ENCODE measurements around the gene KLHL24.
"Not testable (repeated sequence)": the region's sequence is repeated elsewhere in the genome, so short reads cannot be mapped to it uniquely, and the experiment has no call there.

Gene KLHL24

DNA sequence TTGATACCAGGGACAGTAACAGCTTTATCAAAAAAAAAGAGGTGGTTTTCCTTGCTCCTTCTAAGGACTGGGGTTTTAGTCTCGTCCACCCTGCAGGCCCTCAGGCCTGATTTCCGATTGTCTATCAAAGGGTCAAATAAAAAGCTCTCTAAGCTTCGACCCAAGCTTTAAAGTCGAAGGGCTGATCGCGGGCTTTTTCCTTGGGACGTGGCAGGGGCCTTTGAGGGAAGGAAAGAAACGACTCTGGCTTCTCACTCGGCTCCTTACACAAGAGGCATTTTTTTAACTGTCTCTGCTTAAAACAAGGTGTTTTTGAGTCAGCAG, 354 bp upstream of the KLHL24 start:
- DNase-seq (ENCODE audit: low read depth in 2 of 2): no peak

DNA sequence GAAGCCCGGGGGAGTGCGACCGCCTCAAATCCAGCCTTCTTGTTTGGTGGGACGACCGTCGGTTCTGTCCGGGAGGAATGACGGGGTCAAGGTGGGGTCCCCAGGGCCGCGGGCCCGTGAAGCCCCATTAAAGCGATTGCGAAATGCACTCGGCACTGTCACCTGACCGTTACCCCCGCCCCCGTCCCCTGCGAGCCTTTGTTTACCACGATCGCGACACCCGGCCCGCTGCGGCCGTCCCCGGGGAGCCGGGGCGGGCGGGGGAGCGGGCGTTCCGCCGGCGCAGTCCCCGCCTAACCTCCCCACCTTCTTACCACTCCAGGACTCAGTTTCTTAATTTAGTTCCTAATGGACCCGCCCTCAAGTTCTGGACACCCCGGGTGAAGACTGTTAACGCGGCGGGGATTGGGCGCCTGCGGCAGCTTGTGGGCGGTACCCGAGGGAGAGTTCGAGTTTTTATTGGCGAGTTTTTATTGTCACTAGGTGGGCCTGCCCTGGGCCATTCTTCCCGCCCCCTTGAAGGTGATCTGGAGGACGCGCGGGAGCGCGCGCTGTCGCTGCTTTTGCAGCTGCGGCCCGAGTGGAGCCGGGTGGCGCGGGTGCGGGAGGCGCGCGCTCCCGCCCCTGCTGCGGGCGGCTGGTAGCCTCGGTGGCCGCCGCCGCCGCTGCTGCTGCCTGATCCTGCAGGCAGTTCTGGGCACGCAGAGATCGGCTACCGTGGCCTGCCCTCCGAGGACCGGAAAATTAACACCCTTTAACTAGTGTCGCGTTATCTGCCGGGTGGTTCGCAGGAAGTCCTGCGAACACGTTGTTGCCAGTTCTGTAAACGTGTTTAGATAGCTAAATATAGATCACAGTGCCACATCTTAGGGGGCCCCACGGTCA, 1.0 kb downstream of the KLHL24 start:
- DNase-seq (ENCODE audit: low read depth in 2 of 2): peak; percentile 74 to 84

DNA sequence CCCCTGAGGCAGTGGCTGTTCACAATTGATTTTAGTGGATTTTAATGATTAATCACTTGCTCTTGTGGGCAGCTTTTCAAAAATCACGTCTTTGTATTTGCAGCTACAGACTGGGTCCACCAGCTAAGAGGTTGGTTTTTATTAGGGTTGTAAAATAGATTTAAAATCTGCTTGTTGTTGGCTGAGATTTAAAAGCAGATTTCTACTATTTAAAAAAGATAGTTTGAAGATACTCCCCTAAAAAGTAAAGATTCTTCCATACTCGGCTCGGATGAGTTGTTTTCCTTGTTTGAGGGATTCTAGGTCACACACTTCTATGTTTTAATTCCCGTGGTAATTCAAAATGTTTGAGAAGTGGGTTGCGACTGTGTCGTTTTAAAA, 1.7 kb downstream of the KLHL24 start:
- DNase-seq (ENCODE audit: low read depth in 2 of 2): no peak

DNA sequence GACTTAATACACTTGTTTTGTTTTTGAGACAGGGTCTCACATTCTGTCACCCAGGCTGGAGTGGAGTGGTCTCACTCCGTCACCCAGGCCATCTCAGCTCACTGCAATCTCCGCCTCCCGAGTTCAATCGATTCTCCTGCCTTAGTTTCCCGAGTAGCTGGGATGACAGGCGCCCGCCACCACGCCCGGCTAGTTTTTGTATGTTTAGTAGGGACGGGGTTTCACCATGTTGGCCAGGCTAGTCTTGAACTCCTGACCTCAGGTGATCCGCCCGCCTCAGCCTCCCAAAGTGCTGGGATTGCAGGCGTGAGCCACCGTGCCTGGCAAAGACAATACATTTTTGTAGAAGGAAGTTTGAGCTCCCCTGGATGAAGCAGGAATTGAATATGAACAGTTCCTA, 2.2 kb downstream of the KLHL24 start:
- DNase-seq (ENCODE audit: low read depth in 2 of 2): not testable (repeated sequence)

DNA sequence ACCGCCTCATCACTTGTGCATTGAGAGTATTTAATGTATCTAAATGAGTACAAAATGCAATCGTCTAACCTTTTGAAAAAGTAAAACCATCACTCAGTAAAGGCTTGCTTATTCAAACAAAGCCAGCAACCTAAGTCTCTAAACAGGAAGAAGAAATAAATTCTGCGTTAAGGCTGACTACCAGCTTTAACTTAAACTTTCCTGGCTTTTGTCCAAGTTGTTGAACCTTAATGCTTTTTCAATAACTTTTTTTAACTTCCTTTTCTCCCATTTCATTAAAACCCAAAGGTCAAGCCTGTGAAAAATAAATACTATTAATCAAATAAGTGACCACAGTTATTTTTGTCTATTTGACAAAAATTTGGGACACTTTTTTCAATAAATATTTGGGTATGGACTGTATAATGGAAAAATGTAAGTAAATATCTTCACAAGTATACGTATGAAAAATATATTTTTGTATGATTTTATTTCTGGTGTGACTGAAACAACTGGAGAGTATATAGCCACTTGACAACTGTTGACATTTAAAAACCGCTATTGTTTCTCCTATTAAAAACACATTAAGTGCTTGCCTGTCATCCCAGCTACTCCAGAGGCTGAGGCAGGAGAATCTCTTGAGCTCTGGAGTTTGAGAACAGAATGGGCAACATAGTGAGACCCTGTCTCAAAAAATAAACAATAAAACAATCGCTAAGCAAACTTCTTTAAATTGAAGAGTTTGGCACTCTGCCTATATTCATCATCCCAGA, 2.9 kb downstream of the KLHL24 start:
- no peak for DNase-seq (ENCODE audit: low read depth in 2 of 2)

DNA sequence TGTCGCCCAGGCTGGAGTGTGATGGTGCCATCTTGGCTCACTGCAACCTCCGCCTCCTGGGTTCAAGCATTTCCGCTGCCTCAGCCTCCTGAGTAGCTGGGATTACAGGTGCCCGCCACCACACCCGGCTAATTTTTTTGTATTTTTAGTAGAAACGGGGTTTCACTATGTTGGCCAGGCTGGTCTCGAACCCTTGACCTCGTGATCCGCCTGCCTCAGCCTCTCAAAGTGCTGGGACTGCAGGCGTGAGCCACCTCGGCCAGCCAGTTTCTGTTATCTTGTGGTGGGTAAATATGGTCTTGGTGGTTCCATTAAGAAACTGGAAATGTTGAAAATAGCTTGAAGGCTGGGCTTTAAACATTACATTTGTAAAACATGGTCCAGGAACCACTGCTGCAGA, 5.2 kb downstream of the KLHL24 start:
- not testable (repeated sequence) for DNase-seq (ENCODE audit: low read depth in 2 of 2)

DNA sequence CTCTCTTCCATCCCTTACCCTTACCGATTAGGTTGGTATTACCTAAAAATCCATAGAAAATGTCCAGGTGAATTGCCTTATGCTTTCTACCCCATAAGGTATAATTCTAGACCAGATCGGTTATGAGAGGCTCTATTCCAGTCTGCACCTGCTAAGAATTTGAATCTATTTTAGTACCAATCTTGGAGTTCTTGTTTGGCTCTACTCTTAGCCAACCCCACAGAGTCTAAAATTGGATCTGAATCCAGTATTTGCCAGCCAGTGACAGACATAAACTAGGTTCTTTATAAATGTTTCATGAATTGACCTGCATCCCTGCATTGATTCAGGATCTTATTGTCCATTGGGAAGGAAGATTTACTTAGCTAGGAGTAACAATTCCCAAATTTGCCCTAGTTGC, 6.5 kb downstream of the KLHL24 start:
- no peak for DNase-seq (ENCODE audit: low read depth in 2 of 2)

DNA sequence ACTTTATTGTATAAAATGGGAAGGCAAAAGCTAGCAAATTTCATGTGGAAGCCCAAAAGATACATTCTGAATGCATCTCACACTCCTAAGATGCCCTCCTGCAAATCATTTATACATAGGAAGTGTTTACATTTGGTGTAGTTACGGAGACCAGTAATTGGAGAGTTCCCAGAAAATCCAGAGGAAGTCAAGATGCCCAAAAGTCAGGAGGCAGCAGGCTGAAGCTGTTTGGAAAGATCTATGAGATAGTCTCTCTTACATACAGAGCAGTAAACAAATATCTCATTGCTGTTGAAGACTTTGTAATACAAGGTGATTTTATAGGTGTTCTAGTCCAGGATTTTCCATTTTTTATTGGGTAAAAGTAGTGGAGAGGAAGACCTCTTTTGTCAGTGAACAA, 8.8 kb downstream of the KLHL24 start:
- DNase-seq (ENCODE audit: low read depth in 2 of 2): no peak

DNA sequence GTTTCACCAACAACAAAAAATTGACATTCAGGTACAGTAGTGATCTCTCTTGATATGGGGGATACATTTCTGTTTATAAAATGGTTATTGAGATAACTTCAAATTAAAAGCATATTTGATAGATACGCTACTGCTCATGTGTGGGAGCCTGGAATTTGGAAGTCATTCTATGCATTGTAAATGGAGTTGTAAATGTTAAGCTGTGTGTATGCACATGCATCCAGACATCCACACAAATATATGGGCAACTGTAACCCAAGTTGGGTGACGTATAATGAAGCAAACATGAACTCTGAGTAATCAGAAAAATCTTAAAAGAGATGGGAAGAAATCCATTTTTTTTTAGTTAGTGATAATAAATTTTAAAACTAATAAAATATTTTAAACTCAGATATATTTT, 9.8 kb downstream of the KLHL24 start:
- DNase-seq (ENCODE audit: low read depth in 2 of 2): no peak

DNA sequence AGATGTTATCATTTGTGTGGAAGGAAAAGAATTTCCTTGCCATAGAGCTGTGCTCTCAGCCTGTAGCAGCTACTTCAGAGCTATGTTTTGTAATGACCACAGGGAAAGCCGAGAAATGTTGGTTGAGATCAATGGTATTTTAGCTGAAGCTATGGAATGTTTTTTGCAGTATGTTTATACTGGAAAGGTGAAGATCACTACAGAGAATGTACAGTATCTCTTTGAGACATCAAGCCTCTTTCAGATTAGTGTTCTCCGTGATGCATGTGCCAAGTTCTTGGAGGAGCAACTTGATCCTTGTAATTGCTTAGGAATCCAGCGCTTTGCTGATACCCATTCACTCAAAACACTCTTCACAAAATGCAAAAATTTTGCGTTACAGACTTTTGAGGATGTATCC, 15.1 kb downstream of the KLHL24 start:
- DNase-seq (ENCODE audit: low read depth in 2 of 2): no peak

DNA sequence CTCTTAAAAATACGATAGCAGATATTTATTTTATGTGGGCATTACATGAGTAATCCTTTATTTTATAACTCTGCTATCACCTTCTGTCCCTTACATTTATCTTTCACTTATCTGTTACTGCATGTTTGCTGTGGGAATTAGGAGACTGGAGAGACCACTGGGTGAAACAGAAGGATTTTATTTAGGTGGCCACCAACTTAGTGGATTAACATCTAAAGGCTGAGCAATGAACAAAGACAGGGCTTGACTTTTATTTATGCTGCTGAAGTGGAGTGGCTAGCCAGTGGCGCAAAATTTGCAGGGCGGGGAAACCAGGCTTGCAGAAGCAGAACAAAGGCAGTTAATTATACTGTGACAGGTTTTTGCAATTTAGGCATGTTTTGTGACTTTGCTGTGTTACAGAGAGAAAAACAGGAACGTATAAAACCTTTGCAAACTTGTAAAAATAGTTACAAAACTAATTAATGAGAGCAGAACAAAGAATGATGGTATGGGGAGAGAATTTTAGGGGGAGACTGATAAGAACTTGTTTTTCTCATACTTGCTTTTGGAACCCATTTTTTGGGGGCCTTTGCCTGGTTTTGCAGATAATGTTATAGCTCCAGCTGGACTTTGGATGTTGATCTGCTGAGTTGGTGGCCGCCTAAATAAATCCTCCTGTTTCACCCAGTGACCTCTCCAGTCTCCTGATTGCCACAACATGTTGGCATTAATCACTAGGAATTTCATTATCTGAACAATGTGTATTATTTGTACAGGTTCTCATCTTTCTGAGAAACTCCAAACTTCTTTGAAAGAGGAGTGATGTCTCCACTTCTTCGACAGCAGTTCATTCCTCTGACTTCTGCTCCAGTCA, 18.0 kb downstream of the KLHL24 start:
- no peak for DNase-seq (ENCODE audit: low read depth in 2 of 2)

DNA sequence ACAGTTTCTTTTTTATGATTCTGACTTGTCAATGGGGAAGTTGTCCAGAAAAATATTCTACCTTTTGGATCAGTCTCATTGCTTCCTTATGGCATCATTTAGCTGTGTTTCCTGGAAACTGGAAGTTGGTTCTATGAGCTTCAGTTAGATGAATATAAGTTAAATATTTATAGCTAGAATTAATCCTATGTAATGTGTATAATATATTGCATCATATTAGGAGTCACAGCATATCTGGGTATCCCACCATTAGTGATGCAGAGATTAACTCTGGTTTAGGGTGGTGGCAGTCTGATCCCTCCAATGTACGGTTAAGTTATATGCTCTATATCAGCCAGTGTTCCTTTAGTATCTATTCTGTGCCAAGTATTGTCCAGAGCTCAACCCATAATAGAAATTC, 19.3 kb downstream of the KLHL24 start:
- no peak for DNase-seq (ENCODE audit: low read depth in 2 of 2)

DNA sequence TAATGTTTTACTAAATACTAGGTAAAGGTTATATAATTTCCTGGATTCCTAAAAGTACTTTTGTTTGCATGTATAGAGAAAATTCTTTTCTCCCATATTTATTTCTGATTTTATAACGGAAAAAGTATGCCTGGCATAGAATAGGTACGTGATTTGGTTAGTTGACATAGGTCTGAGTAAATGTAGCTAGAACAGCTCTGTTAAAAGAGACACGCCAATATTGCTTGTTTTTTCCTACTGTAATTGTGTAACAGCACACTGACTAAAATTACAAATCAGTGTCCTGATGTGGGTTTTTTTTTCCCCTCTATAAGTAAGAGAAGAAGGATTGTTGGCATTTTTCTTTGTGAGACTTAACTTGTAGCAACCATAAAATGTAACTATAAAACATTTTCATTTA, 26.7 kb downstream of the KLHL24 start:
- no peak for DNase-seq (ENCODE audit: low read depth in 2 of 2)

DNA sequence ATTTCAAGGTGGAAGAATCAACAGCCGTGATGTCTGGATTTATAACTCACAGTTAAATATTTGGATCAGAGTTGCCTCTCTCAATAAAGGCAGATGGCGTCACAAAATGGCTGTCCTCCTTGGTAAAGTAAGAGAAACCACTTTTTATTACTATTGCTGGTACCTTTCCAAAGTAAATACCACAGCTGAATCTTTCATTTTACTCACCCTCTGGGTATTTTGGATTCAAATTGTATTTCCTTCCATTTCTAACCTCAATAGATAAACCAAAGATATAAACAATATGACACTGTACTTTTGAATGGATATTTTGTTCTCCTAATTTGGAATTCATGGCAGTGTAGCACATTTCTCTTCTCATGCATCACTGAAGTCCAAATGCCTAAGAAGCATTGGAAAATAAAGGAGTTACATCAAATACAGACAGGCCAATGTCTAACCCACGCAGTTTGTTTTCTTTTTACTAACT, 29.5 kb downstream of the KLHL24 start:
- no peak for DNase-seq (ENCODE audit: low read depth in 2 of 2)

DNA sequence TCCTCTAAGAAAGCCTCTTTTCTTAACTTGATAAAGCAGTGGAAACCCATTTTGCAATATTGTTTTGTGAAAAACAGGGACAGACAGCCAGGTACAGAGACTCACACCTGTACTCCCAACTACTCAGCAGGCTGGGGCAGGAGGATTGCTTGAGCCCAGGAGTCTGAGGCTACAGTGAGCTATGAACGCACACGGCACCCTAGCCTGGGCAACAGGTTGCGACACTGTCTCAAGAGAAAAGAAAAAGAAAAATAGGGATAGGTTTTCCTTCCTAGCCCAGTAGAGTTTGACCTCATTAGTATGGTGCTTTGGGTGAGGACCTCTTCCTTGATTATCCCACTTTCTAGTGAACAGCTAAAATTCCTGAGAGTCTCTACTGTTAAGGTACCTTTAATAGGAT, 44.6 kb downstream of the KLHL24 start:
- no peak for DNase-seq (ENCODE audit: low read depth in 2 of 2)

DNA sequence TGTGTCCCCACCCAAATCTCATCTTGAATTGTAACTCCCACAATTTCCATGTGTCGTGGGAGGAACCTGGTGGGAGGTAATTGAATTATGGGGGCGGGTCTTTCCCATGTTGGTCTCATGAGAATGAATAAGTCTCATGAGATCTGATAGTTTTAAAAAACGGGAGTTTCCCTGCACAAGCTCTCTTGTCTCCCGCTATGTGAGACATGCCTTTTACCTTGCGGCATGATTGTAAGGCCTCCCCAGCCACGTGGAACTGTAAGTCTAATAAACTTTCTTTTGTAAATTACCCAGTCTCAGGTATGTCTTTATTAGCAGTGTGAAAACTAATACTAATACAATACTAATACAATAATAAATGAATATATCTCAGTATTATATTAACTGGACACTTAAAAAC, 52.3 kb downstream of the KLHL24 start:
- no peak for DNase-seq (ENCODE audit: low read depth in 2 of 2)

DNA sequence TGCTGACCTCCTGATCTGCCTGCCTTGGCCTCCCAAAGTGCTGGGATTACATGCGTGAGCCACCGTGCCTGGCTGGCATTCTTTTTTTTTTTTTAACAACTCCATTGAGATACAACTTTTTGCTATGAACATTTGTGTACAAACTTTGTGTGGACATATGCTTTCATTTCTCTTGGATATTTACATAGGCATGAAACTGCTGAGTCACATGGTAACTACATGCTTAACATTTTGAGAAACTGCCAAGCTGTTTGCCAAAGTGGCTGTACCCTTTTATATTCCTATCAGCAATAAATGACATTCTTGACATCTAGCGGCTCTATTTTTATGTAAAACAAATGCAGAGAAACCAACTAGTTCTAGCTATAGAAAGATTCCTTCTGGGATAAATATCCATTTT, 53.5 kb downstream of the KLHL24 start:
- DNase-seq (ENCODE audit: low read depth in 2 of 2): no peak

DNA sequence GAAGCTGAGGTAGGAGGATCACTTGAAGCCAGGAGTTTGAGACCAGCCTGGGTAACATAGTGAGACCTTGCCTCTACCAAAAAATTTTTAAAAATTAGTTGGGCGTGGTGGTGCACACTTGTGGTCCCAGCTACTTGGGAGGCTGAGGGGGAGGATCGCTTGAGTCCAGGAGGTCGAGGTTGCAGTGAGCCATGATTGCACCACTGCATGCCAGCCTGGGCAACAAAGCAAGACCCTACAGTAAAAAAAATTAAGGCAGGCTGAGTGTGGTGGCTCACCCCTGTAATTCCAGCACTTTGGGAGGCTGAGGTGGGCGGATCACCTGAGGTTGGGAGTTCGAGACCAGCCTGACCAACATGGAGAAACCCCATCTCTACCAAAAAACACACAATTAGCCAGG, 54.2 kb downstream of the KLHL24 start:
- DNase-seq (ENCODE audit: low read depth in 2 of 2): not testable (repeated sequence)

DNA sequence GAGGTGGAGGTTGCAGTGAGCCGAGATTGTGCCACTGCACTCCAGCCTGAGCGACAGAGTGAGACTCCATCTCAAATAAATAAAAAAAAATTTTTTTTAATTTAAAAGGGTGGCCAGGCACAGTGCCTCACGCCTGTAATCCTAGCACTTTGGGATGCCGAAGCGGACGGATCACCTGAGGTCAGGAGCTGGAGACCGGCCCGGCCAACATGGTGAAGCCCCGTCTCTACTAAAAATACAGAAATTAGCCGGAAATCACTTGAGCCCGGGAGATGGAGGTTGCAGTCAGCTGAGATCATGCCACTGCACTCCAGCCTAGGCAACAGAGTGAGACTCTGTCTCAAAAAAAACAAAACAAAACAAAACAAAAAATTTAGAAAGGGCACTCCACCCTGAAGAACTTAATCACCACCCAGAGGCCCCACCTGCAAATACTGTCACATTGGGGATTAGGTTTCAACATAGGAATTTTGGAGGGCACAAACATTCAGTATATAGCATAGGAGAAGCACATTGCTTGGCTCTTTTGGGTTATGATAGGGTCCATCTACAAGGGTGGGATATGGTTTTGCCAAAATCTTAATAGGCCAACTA, 55.1 kb downstream of the KLHL24 start:
- no peak for DNase-seq (ENCODE audit: low read depth in 2 of 2)

DNA sequence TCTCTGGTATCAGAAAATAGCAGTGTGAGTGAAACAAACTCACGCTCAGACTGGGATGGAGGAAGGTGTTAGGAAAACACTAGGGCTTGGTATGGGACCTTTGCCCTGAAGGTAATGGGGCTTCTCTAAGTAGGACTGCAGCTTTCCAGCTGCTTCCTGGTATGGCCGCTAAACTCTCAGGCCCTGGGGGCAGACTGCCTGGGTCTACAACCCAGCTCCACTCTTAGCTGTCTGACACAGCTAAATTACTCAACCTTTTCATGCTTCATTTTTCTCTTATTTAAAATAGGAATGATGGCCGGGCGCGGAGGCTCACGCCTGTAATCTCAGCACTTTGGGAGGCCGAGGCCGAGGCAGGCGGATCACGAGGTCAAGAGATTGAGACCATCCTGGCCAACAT, 57.0 kb downstream of the KLHL24 start:
- DNase-seq (ENCODE audit: low read depth in 2 of 2): no peak

DNA sequence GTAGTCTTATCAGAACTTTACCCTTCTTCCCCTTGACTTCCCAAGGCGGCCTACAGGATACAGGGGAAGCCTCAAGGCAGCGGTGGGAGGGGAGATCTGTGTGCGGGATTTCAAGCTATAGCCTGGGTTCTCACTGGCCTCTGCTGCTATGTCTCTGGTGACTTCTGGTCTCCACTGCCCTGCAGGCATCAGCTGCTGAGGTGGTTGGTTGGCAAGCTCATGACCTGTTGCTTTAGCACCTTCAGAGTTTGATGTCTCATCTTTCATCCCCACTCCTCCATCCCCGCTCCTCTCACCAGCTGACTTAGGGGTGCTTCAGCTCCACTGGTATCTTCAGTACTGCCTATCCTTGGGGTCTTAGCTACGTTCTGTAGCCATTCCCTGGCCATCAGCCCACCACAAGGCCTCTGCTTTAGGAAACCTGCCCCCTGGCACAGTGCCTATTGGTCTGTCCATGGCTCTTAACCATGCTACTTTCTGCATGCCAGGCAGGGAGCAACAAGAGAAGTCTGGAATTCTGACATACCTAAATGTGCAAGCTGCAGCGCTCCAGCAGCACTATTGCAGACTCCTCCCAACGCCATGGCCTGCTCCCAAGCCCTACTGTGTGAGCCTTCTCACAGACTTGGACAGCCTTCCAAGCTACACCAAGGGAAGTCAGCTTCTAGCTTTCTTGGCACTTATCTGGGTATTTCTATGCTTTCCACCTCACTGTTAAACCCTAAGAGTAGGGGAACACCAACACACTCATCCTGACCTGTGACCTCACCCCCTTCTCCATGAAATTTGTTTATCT, 60.3 kb downstream of the KLHL24 start:
- DNase-seq (ENCODE audit: low read depth in 2 of 2): no peak

Measured in stimulated activated CD8-positive, alpha-beta memory T cell treated with anti-CD3 and anti-CD28 coated beads, Interleukin-2, amount 100 ng/mL, for 1 hour (primary cell).